Upper lobe of left lung (tissue), 6 donors: ENCODE results near the gene TEX35. TPM values are rescaled to one million over a fixed set of nuclear protein-coding genes. Genes with fewer than 3 reads are reported as not detected.
A peak's percentile ranks its signal among the peaks of the same experiment; 100 is the strongest.

Experiments
- ATAC-seq, 2 donors: fragments of 200-7000 bp; cut with Tn5 transposase; one replicate each; pipeline ENCODE4 v1.9.1; 2022; ENCODE audit warnings: mild to moderate bottlenecking in 2 of 2, moderate library complexity in 2 of 2; ENCODE audit not compliant: low FRiP score in 2 of 2
- DNase-seq, 2 donors: peaks; one replicate each; pipeline ENCODE4 v3.0.0-alpha.2; 2019 to 2020
- H3K27ac ChIP-seq, 4 donors: fragments of 200-600 bp; sonication (generic); one replicate each; pipeline ENCODE4 v1.5.1; 2016 to 2019
- H3K27me3 ChIP-seq, 4 donors: fragments of 200-600 bp; sonication (generic); one replicate each; pipeline ENCODE4 v1.5.1; 2017 to 2019
- H3K36me3 ChIP-seq, 4 donors: fragments of 200-600 bp; sonication (generic); one replicate each; pipeline ENCODE4 v1.5.1; 2016 to 2019
- H3K4me1 ChIP-seq, 4 donors: fragments of 200-600 bp; sonication (generic); one replicate each; pipeline ENCODE4 v1.5.1; 2018 to 2019
- H3K4me3 ChIP-seq, 4 donors: fragments of 200-600 bp; sonication (generic); one replicate each; pipeline ENCODE4 v1.5.1; 2017 to 2019; ENCODE audit warnings: mild to moderate bottlenecking in 2 of 4, moderate library complexity in 1 of 4
- H3K9me3 ChIP-seq, 4 donors: fragments of 200-600 bp; sonication (generic); one replicate each; pipeline ENCODE4 v1.5.1; 2018 to 2019
- CTCF ChIP-seq, 6 experiments: fragments of 450-650 bp in 4 of 6; fragments of 200-600 bp in 2 of 6; sonication (generic) in 2 of 6; IDR thresholded peaks; one replicate each; pipeline ENCODE4 v1.5.1; 2016 to 2019; ENCODE audit warnings: antibody characterized with exemption in 6 of 6
- EP300 ChIP-seq, 4 donors: sonication (generic); formaldehyde crosslinking; IDR thresholded peaks; one replicate each; pipeline ENCODE4 v1.5.1; 2017; ENCODE audit warnings: antibody characterized with exemption in 4 of 4, control low read depth in 2 of 4
- POLR2A ChIP-seq, 4 donors: fragments of 450-650 bp; IDR thresholded peaks; one replicate each; pipeline ENCODE4 v1.5.1; 2016 to 2017; ENCODE audit warnings: antibody characterized with exemption in 4 of 4, mild to moderate bottlenecking in 2 of 4
- POLR2AphosphoS5 ChIP-seq, 2 donors: sonication (generic); formaldehyde crosslinking; IDR thresholded peaks; one replicate each; pipeline ENCODE4 v1.5.1; 2017; ENCODE audit warnings: antibody characterized with exemption in 2 of 2
- WGBS, 2 donors: methylation state at CpG; one replicate each; pipeline ENCODE4 v1.1.5; 2017 to 2018; 5-methylcytosine and 5-hydroxymethylcytosine counted together
- total RNA-seq, 6 donors: library from RNA; depleted of rRNA in 4 of 6; stranded (reverse); fragments of >200 nt in 4 of 6; gene quantifications; one replicate each; pipeline versions ENCODE4 v1.1.0 to v1.2.1, GENCODE V29; 2016 to 2021
- donor health status: DM: no; HTN: no; CAD: no; lungs with moderate emphysema.
- donor health status: DM: no; HTN: yes; CAD: no; lungs with severe emphysema.

The TEX35 gene
- total RNA-seq, 6 donors from 2014 or later, result not detected

- Histone ChIP-seq H3K4me1 (peaks cover 0 to 13% (median 0%) of the 10 kb centered on the region in 4 donors), H3K9me3 (no peaks in the 10 kb centered on the region), H3K4me3 (no peak within 1 kb of the TSS), H3K27me3 (no peaks in the 10 kb centered on the region), H3K27ac (no peak within 1 kb of the TSS), H3K36me3 (no peaks in the 10 kb centered on the region)
- DNase-seq (peak in 1 of 2 donors; percentile 44), ATAC-seq (no peak)
- TF ChIP-seq EP300 (IDR thresholded peaks at IDR 0.05) (no peak), CTCF (IDR thresholded peaks at IDR 0.05) (no peak), POLR2A (IDR thresholded peaks at IDR 0.05) (no peak), POLR2AphosphoS5 (IDR thresholded peaks at IDR 0.05) (no peak)
- whole genome bisulfite sequencing, 2 donors, result 89 to 95% methylated on average over 21 to 26 of the region's 26 CpGs
Measured at GRCh38 chr1:178496410-178497135, 16.3 kb upstream of the TEX35 start, which contains the start of gene CLEC20A. Gene CLEC20A (minus strand): TSS chr1:178496964. CDS start chr1:178496939, 25 bp downstream.

- no peak for DNase-seq
- WGBS, 2 donors, result 92 to 96% methylated on average over 7 of the region's 7 CpGs
Measured at GRCh38 chr1:178497903-178498478, 14.9 kb upstream of the TEX35 start.

DNA sequence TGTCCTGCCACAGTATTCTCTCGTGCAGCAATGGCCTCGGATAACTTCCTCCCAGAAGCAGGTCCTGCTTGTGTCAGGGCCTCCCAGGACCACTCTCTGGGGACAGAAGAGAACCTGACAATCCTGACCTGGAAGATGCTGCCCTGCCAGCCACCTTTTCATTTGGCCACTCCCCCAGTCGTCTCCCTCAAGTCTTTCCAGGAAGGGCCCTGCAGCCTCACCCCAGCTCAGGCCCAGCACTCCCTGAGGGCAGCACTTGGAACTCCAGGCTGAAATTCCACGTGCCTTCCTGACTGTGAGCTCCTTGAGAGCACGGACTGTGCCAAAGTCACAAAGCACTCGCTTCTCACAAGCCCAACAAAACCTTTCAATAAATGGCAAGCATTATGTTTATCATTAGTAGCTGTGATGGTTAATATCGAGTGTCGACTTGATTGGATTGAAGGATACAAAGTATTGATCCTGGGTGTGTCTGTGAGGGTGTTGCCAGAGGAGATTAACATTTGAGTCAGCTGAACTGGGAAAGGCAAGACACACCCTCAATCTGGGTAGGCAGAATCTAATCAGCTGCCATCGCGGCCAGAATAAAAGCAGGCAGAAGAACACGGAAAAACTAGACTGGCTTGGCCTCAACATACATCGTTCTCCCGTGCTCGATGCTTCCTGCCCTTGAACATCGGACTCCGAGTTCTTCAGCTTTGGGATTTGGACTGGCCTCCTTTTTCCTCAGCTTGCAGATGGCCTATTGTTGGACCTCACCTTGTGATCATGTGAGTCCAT is 13.8 kb upstream of the TEX35 start:
- Histone ChIP-seq H3K4me1 (peaks cover 0 to 15% (median 0%) of the 10 kb centered on the region in 4 donors), H3K4me3 (no peak overlapping the region), H3K36me3 (no peaks in the 10 kb centered on the region), H3K27ac (no peak overlapping the region), H3K27me3 (no peaks in the 10 kb centered on the region), H3K9me3 (no peaks in the 10 kb centered on the region)
- TF ChIP-seq POLR2A (IDR thresholded peaks at IDR 0.05) (no peak), POLR2AphosphoS5 (IDR thresholded peaks at IDR 0.05) (no peak), CTCF (IDR thresholded peaks at IDR 0.05) (no peak)
- DNase-seq, result no peak
- 88 to 93% methylated on average over 13 to 16 of the region's 16 CpGs for WGBS, 2 donors
- ATAC-seq, result no peak

More at GRCh38 chr1:178497903-178498478, 14.9 kb upstream of the TEX35 start:
- no peaks in the 10 kb centered on the region for H3K36me3 ChIP-seq
- H3K4me1 ChIP-seq, result peaks cover 0 to 15% (median 0%) of the 10 kb centered on the region in 4 donors
- no peak overlapping the region for H3K4me3 ChIP-seq
- no peak for TF ChIP-seq EP300 (IDR thresholded peaks at IDR 0.05)
- no peak for TF ChIP-seq POLR2A (IDR thresholded peaks at IDR 0.05)
- no peak for TF ChIP-seq POLR2AphosphoS5 (IDR thresholded peaks at IDR 0.05)
- no peak for TF ChIP-seq CTCF (IDR thresholded peaks at IDR 0.05)
- H3K9me3 ChIP-seq, result no peaks in the 10 kb centered on the region
- ATAC-seq, result no peak
- H3K27ac ChIP-seq, result no peak overlapping the region
- H3K27me3 ChIP-seq, result no peaks in the 10 kb centered on the region

DNA sequence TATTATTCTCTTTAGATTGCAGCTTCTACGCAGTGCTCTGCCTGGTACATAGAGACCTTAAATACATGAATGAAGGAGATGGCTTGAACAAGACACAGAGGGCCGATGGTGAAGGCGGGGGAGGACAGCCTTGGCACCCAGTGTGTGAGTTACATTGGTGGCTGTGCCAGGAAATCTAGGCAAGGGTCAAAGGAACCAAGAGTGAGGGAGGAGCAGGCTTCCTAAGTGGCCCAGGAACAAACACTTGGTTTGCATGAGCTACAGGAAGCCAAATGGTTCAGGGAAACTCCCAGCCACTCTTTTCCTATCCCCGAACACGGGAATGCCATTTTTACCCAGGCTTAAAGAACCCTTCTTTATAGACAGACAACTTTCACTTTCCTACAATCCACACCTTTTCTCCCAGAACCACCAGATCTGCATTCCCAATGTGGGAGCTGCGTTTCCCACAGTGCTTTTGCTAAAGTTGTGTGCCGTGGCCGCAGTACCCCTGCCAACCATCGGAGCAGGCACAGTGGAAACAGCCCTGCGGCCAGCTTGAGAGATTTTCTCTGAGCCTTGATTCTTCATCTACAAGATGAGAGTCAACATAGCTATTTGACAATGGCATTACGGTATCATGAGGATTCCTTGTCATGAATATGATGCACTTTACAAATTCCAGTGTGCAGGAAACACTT is 12.7 kb upstream of the TEX35 start:
- Histone ChIP-seq H3K27me3 (no peaks in the 10 kb centered on the region), H3K27ac (peak overlapping the region in 2 of 4 donors; percentile 24 to 59), H3K4me1 (peaks cover 0 to 15% (median 0%) of the 10 kb centered on the region in 4 donors), H3K9me3 (no peaks in the 10 kb centered on the region), H3K36me3 (no peaks in the 10 kb centered on the region), H3K4me3 (peak overlapping the region in 1 of 4 donors; percentile 6)
- 50 to 62% methylated on average over 11 of the region's 11 CpGs for WGBS, 2 donors
- DNase-seq (peak; percentile 17 to 69), ATAC-seq (peak in 1 of 2 donors; percentile 36)
- peak in 4 of 6 experiments; percentile 10 to 33 (median 13) for TF ChIP-seq CTCF (IDR thresholded peaks at IDR 0.05)
- TF ChIP-seq POLR2AphosphoS5 (IDR thresholded peaks at IDR 0.05), result no peak
